IPS-20b (cell line): ENCODE results near the gene GAS2L2.
A peak's percentile ranks its signal among the peaks of the same experiment; 100 is the strongest.

Experiments
- H3K27ac ChIP-seq: one replicate; pipeline ENCODE4 v1.5.1; 2013; ENCODE audit warnings: low read length
- H3K27me3 ChIP-seq: 2 replicates; pipeline ENCODE4 v1.6.1; 2013; ENCODE audit warnings: mild to moderate bottlenecking, low read length, inconsistent platforms; ENCODE audit not compliant: insufficient read depth
- H3K36me3 ChIP-seq: 2 replicates; pipeline ENCODE4 v1.6.1; 2013; ENCODE audit warnings: low read depth, mild to moderate bottlenecking, inconsistent platforms, low read length, moderate library complexity; ENCODE audit not compliant: insufficient read depth
- H3K4me1 ChIP-seq: 2 replicates; pipeline ENCODE4 v1.6.1; 2013; ENCODE audit warnings: mild to moderate bottlenecking, control low read depth, inconsistent platforms, low read length, moderate library complexity; ENCODE audit not compliant: insufficient read depth
- H3K4me3 ChIP-seq: 2 replicates; pipeline ENCODE4 v1.5.1; 2013; ENCODE audit warnings: mild to moderate bottlenecking, low read length, inconsistent platforms
- H3K9ac ChIP-seq: 2 replicates; pipeline ENCODE4 v1.6.1; 2013; ENCODE audit warnings: low read depth, mild to moderate bottlenecking, inconsistent platforms, low read length, moderate library complexity
- H3K9me3 ChIP-seq: 2 replicates; pipeline ENCODE4 v1.6.1; 2013; ENCODE audit warnings: mild to moderate bottlenecking, low read depth, low read length, inconsistent platforms; ENCODE audit not compliant: insufficient read depth

The GAS2L2 gene

DNA sequence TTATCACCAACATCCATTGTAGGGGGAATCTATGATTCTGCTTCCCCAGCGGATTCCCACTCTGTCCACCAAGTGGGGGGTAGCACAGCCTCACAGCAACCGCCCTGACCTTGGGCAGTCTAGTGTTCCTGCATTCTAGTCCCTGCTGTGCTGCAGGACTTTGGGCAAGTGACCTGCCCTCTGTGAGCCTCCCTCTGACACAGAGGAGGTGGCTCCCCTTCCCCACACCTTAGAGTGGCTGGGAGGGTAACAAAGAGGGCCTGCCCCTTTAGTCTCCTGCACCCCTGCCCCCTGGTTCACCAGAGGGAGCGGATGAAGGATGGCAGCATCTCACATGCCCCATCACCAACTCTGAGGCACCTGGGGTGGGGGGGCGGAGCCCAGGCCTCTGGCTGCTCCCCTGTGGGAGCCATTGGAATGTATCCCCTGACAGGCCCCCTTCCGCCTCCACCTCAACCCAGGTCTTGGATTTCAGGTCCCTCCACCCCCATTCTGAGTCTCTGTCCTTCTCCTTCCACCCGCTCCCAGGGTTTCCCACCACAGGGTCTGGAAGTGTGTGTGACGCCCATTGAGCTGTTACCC lies 10.1 kb downstream of the GAS2L2 start:
- Histone ChIP-seq H3K9ac (no peak overlapping the region), H3K27ac (no peak overlapping the region), H3K36me3 (no peaks in the 10 kb centered on the region), H3K27me3 (peaks cover 61% of the 10 kb centered on the region), H3K4me3 (no peak overlapping the region), H3K9me3 (peaks cover 8% of the 10 kb centered on the region; the same call in 1 of the 2 replicates), H3K4me1 (no peaks in the 10 kb centered on the region)

DNA sequence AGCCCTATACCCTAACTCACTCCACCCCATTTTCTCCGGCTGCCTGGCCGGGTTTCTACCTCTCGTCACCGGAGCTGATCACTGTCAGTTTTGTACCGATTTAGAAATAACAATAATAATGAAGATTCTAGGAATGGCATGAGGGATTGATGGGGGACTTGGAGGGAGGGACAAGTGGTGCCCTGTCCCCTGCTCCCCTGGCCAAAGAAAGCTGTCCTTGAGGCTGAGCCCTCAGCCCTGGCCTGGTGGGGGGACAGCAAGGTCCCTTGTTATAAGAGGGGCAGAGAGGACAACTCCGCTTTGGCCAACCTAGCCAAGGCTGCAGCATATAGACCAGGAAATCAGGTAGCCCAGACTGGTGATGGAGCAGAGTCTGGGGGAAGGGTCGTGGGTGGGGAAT lies 10.5 kb downstream of the GAS2L2 start:
- Histone ChIP-seq H3K36me3 (no peaks in the 10 kb centered on the region), H3K9me3 (peaks cover 8% of the 10 kb centered on the region; the same call in 1 of the 2 replicates), H3K4me1 (no peaks in the 10 kb centered on the region), H3K4me3 (no peak overlapping the region), H3K27ac (no peak overlapping the region), H3K27me3 (peaks cover 63% of the 10 kb centered on the region), H3K9ac (no peak overlapping the region)

DNA sequence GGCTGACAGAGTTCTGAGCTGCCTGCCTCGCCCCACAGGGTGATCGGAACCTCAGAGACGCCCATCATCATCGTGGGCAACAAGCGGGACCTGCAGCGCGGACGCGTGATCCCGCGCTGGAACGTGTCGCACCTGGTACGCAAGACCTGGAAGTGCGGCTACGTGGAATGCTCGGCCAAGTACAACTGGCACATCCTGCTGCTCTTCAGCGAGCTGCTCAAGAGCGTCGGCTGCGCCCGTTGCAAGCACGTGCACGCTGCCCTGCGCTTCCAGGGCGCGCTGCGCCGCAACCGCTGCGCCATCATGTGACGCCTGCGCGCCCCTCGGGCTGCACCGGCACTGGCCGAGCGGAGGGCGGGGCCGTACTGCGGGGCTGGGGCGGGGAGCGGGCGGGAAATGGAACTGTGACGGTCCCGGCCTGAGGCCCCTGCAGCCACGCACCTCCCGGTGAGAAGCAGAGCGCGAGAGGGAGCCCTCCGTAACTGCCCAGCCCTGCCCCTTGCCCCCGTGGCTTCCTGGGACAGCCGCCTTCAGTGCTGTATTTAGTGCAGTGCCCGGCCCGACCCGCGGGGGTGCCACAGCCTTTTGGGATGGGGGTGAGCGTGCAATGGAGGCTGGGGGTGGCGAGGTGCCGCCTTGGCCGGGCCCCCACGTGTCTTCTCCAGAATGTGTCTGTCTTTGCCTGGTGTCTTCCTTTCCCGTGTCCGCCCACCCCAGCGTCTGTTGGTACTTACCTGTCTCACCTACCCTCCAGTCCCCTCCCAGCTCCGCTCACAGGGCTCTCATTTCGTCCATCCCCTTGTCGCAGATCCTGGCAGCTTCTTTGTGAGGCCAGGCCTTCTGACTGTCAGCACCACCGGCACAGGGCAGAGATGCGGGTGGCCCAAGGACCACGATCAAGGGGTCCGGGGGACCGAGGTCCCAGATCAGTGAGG lies 11.8 kb downstream of the GAS2L2 start:
- Histone ChIP-seq H3K27me3 (peaks cover 63% of the 10 kb centered on the region), H3K27ac (no peak overlapping the region), H3K9ac (no peak overlapping the region; the same call in 1 of the 2 replicates), H3K36me3 (no peaks in the 10 kb centered on the region), H3K9me3 (peaks cover 8% of the 10 kb centered on the region; the same call in 1 of the 2 replicates), H3K4me1 (no peaks in the 10 kb centered on the region), H3K4me3 (peak overlapping the region; percentile 56)

DNA sequence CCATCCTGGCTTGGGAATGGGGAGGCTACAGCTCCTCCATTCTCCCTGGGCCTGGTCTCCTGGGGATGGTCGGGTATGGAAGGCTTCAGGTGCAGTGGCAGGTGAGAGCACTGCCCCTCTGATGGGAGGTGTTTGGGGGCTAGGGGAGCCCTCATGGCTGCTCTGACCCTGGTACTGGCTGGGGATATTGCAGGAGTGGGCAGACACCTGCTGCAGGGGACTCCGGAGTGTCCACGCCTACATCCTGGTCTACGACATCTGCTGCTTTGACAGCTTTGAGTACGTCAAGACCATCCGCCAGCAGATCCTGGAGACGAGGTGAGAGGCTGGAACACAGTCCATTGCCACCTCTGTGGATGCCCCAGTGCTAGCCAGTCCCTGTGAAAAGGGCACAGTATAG lies 12.8 kb downstream of the GAS2L2 start:
- Histone ChIP-seq H3K9me3 (peaks cover 8% of the 10 kb centered on the region; the same call in 1 of the 2 replicates), H3K36me3 (no peaks in the 10 kb centered on the region), H3K4me1 (no peaks in the 10 kb centered on the region), H3K27ac (no peak overlapping the region), H3K9ac (no peak overlapping the region), H3K4me3 (no peak overlapping the region), H3K27me3 (peaks cover 63% of the 10 kb centered on the region)

DNA sequence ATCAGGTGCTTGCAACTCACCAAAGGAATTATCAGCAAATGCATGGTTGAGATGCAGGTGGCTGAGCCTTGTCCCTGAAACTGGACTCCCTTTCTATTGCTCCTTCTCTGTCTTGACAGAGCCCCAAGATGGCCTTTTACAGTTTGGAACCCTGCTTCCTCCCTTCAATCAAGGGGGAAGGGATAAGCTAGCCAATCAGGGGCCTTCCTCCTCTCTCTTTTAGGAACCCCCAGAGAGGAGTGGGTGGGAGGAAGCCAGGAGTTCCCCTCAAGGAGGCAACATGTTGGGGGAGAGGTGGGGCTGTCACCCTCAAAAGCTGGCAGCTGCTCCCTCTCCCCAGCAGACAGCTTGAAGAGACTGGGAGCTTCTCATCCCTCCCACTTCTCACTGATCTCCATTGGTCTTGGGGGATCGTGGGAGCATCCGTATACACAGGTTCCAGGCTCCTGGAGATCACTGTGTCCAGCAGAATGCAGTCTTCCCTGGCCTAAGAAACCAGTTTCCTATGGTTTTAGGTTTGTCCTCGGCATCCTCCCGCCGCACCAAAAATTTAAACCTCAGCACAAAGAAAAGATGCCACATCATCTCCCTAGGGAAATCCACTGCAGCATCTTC lies 14.4 kb downstream of the GAS2L2 start:
- no peak overlapping the region for H3K9ac ChIP-seq
- H3K4me1 ChIP-seq: no peaks in the 10 kb centered on the region
- H3K27me3 ChIP-seq: peaks cover 59% of the 10 kb centered on the region
- no peaks in the 10 kb centered on the region for H3K36me3 ChIP-seq
- H3K9me3 ChIP-seq: peaks cover 8% of the 10 kb centered on the region; the same call in 1 of the 2 replicates
- H3K27ac ChIP-seq: no peak overlapping the region
- H3K4me3 ChIP-seq: no peak overlapping the region

DNA sequence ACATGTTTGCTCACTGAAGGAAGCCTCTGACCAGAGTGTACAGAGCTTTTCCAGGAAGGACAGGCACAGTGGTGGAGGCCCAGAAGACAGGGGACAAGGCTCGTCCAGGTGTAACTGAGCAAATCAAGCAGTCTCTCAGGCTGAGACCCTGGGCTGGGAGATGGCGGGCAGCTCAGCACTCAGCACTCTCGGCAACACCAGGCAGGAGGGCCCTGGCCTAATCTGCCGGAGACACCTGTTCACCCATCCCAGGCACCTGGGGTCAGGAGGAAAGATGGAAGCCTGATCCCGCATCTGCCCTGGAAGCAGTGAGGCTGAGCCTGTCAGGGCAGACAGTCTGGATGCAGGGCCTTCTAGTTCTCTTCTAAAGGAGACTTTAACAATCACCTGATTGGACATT lies 16.8 kb downstream of the GAS2L2 start:
- Histone ChIP-seq H3K27me3 (peaks cover 44% of the 10 kb centered on the region), H3K4me3 (no peak overlapping the region), H3K36me3 (no peaks in the 10 kb centered on the region), H3K9ac (no peak overlapping the region), H3K27ac (no peak overlapping the region), H3K4me1 (peaks cover 7% of the 10 kb centered on the region), H3K9me3 (peaks cover 8% of the 10 kb centered on the region; the same call in 1 of the 2 replicates)

DNA sequence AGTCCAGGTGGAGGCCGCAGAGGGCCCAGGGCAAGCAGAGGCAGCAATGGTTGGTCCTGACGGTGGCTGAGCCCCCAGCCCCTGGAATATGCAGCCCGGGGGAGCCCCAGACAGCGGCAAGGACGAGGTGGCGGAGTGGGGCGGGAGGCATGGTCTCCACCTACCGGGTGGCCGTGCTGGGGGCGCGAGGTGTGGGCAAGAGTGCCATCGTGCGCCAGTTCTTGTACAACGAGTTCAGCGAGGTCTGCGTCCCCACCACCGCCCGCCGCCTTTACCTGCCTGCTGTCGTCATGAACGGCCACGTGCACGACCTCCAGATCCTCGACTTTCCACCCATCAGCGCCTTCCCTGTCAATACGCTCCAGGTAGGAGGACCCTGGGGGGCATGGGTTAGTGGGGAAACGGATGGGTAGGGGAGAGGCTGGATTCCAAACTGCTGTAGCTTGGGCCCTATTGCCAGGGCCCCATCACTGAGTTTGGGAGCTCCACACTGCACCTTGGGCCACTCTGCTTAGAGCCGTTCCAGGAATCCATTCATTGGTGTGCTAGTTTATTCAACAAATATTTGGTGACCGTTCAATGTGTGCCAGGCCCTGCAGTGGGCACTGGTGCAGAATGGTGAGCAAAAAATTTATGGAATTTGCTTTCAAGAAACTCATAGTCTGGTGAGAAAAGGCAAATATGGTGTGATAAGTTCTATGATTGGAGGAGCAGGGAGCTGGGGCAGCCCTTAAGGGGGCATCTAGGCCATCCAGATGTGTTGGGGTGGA lies 17.8 kb downstream of the GAS2L2 start:
- no peak overlapping the region for H3K27ac ChIP-seq
- H3K4me1 ChIP-seq: peaks cover 15% of the 10 kb centered on the region
- H3K9me3 ChIP-seq: 0 out of 2 replicates have a peak, but pooled peaks cover under 1% of the 10 kb centered on the region
- no peak overlapping the region for H3K4me3 ChIP-seq
- H3K36me3 ChIP-seq: no peaks in the 10 kb centered on the region
- peaks cover 43% of the 10 kb centered on the region for H3K27me3 ChIP-seq
- no peak overlapping the region for H3K9ac ChIP-seq

DNA sequence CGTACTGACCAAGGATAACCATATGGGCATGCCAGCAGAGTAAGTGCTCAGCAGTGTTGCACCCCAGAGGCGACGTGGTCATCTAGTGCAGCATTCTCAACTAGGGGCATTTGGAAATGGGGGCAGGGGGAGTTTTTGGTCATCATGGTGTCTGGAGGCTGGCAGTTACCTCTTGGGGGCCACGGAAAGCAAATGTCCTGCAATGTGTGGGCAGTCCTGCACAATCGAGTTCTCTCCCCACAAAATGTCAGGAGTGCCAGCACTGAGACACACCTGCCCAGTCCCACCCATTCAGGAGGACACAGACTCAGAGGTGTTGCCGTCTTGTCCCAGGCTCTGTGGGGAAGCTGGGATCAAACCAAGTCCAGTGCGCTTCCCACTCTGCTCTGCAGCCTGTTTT lies 18.6 kb downstream of the GAS2L2 start:
- Histone ChIP-seq H3K4me1 (peaks cover 21% of the 10 kb centered on the region), H3K27me3 (peaks cover 35% of the 10 kb centered on the region)

DNA sequence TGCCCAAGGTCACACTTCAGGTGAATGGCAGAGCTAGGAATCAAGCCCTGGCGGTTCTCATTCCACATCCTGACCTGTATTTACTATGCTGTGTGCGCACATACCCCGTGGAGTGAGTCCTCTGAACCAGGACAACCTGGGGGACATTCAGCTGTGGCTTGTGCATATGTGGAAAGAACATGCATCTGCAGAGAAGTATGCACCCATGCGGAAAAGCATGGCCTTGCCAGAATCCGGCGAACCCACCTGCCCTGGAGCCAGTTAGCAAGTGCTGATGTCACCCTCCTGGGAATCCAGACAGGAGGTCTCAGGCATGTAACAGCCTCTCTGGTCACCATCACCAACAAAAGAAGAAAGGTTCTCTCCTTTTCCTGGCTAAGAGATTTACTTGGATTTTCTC lies 19.7 kb downstream of the GAS2L2 start:
- Histone ChIP-seq H3K4me1 (peaks cover 30% of the 10 kb centered on the region), H3K9ac (no peak overlapping the region), H3K36me3 (no peaks in the 10 kb centered on the region), H3K4me3 (no peak overlapping the region), H3K27me3 (peaks cover 25% of the 10 kb centered on the region), H3K27ac (no peak overlapping the region), H3K9me3 (no peaks in the 10 kb centered on the region)

More for the DNA sequence above, 18.6 kb downstream of the GAS2L2 start:
- no peak overlapping the region for H3K9ac ChIP-seq
- no peak overlapping the region for H3K4me3 ChIP-seq
- H3K9me3 ChIP-seq: no peaks in the 10 kb centered on the region
- no peak overlapping the region for H3K27ac ChIP-seq
- no peaks in the 10 kb centered on the region for H3K36me3 ChIP-seq

DNA sequence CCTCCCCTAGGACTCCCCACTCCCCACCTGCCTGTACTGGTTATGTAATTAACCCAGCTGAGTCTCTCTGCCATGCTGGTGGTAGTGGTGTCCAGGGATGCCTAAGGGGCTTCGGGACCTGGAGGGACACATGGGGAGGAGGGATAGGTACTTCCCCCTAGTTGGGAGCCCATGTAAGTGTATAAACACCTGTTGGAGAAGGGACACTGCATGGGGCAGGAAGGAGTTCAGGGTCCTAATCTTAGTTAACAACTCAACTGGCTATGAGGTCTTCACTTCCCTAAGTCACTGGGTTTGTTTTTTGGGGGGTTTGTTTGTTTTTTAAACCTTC lies 20.3 kb downstream of the GAS2L2 start:
- Histone ChIP-seq H3K4me3 (peak overlapping the region; percentile 81), H3K27ac (no peak overlapping the region), H3K9ac (peak overlapping the region; percentile 51; the same call in 1 of the 2 replicates), H3K27me3 (peaks cover 19% of the 10 kb centered on the region), H3K4me1 (peaks cover 32% of the 10 kb centered on the region), H3K9me3 (no peaks in the 10 kb centered on the region), H3K36me3 (no peaks in the 10 kb centered on the region)
